ENCODE measurements around the gene SNRPD2. TPM values are rescaled to one million over a fixed set of nuclear protein-coding genes. Genes with fewer than 3 reads are reported as not detected.
"Not testable (repeated sequence)": the region's sequence is repeated elsewhere in the genome, so short reads cannot be mapped to it uniquely, and the experiment has no call there.

SNRPD2 gene
- 407 and 467 TPM in 2 replicates for total RNA-seq (2014; rRNA removed; shearing (Covaris generic))

- Histone ChIP-seq H3K36me3 (replicated peaks; ENCODE audit: control insufficient read depth, insufficient read depth, low read length) (peaks cover 29% of the 10 kb centered on the region), H3K4me3 (ENCODE audit: insufficient read depth, low read depth, low read length) (peak within 1 kb of the TSS; percentile 92), H3K27me3 (ENCODE audit: control insufficient read depth, insufficient read depth, low read length) (no peaks in the 10 kb centered on the region)
- peak; percentile 94 for DNase-seq
These were observed at the start of gene SNRPD2 for GRCh38 chr19:45691516-45692186. SNRPD2 (minus strand) TSS chr19:45691953; CDS start chr19:45691888, 65 bp downstream.

DNA sequence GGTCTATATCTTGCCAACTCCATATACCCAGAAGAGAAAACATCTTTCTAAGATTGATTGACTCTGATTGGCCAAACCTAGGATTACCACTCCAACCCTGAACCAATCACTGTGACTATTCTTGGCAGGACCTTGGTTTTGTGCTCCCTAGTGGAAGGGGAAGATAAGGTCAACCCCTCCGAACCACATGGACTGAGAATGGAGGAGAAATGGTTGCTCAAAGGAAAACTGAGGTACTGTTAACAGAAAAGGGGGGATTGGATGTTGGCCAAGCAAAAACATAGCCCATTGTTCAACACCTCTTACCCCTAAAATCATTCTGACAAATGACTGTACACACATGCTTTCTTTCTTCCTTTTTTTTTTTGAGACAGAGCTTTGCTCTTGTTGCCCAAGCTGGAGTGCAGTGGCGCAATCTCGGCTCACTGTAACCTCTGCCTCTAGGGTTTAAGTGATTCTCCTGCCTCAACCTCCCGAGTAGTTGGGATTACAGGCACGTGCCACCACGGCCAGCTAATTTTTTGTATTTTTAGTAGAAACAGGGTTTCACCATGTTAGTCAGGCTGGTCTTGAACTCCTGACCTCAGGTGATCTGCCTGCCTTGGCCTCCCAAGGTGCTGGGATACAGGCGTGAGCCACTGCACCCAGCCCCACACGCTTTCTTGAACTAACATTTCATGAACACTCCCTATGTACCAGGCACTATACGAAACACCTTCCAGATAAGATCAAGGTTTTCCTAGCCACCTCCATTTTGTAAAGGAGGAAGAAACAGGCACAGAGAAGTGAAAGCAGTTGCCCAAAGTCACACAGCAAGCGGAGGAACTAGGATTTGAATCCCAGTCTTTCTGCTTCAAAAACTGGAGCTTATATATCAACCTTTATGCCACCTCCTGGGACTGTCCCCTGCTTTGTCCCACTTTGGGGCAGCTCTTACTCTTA lies 48.0 kb upstream of the SNRPD2 start:
- Histone ChIP-seq H3K4me3 (ENCODE audit: insufficient read depth, low read depth, low read length) (no peak overlapping the region), H3K27me3 (ENCODE audit: control insufficient read depth, insufficient read depth, low read length) (no peaks in the 10 kb centered on the region), H3K36me3 (replicated peaks; ENCODE audit: control insufficient read depth, insufficient read depth, low read length) (no peaks in the 10 kb centered on the region)
- DNase-seq = peak; percentile 41

DNA sequence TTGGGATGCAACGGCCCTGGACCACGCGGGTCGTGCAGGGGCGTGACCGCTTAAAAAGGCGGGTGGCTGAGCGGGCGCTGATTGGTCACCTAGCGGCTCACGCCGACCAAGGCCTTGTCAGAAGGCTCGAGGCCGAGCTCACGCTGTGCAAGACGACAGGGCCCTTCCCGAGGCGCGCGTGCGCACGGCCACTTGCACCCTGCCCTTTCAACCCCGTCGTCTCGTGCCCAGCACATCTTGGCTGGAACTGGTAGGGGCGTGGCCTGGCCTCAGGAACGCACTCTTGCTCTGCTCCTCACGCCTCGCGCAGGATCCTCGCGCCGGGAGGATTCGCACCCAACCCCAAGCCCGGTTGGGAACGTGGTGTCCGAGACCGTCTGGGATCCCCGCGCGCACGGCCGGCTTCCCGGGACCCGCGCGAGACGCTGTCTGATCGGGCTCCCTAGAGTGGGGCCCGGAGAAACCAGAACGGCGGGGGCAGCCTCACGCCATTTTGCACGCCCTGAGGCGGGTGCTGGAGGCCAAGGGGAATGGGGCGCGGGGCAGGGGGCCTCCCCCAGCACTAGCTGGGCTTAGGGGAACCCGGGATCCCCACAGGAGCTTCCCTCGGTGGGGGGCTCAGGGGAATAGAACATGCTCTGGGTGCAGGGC lies 41.5 kb upstream of the SNRPD2 start, which contains the start of gene MEIOSIN:
Gene MEIOSIN, plus strand, starts transcription at position 280 of the 651 bp plus-strand sequence. CDS start 1,938 bp downstream, outside the sequence.
- H3K36me3 ChIP-seq (replicated peaks; ENCODE audit: control insufficient read depth, insufficient read depth, low read length) = no peaks in the 10 kb centered on the region
- H3K4me3 ChIP-seq (ENCODE audit: insufficient read depth, low read depth, low read length) = no peak within 1 kb of the TSS
- DNase-seq = peak; percentile 38
- no peaks in the 10 kb centered on the region for H3K27me3 ChIP-seq (ENCODE audit: control insufficient read depth, insufficient read depth, low read length)

DNA sequence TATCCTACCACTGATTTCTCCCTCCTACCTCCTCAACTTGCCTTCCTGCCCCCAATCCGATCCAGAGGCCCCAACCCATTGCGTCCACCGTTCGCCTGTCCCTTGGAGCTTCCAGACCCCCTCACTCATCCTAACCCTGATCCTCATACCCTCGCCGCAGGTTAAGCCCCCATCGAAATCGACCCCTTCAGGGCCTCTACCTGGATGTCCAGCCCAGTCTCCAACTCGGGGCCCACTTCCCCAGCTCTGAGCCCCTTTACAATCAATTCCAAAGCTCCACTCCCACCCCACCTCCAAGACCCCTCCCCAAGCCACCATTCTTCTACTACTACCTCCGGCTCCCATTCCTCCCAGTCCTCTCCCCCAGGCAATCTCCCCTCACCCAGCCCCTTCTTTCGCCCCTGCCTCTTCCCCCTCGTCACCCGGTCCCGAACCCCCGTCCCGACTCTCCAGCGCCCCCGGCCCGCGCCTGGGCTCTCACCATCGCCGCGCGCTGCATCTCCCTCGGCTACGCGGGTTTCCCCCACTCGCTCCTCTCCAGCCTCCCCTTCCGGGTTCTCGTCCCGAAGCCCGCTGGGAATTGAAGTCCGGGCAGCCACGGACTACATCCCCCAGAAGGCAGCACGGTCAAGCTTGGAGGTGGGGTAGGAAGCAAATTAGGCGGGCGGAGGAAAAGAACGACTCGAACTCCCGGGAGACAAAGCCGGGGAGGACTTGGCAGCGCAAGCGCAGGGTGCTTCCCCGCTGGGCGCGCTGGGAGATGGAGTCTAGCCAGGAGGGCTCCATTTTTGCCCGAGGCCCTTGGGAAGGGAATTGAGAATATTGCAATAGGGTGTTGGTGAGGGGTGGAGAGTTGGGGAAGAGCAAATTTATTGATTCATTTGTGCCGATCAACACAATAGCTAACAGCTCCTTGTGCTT lies 38.9 kb upstream of the SNRPD2 start, which contains the start of gene FBXO46:
Gene FBXO46, minus strand, starts transcription at position 529 of the 921 bp plus-strand sequence. CDS start 17,401 bp downstream, outside the sequence.
- H3K36me3 ChIP-seq (replicated peaks; ENCODE audit: control insufficient read depth, insufficient read depth, low read length) = no peaks in the 10 kb centered on the region
- no peaks in the 10 kb centered on the region for H3K27me3 ChIP-seq (ENCODE audit: control insufficient read depth, insufficient read depth, low read length)
- H3K4me3 ChIP-seq (ENCODE audit: insufficient read depth, low read depth, low read length) = peak within 1 kb of the TSS; percentile 66
- peak; percentile 97 for DNase-seq

DNA sequence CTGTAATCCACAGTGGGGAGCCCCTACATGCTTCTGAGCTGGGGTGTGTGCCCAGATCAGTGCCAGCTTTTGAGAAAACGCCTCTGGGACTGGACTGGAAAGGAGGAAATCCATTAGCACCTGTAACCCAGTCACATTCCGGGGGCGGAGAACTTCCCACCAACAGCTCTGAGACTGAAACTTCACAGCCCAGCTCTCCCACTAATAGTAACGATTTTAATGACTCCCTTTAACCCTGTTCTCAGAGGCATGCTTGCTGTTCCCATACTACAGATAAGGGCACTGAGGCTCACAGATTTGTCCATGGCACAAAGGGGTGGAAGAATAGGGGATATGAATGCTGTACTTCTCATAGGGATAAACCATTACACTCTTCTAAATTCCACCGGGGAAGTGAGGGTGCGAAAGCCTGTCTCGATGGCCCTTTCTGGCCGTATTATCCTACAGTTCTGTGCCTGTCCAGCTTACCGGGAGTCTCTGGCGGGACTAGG lies 38.1 kb upstream of the SNRPD2 start:
- DNase-seq = peak; percentile 50
- peak overlapping the region; percentile 66 for H3K4me3 ChIP-seq (ENCODE audit: insufficient read depth, low read depth, low read length)
- no peaks in the 10 kb centered on the region for H3K27me3 ChIP-seq (ENCODE audit: control insufficient read depth, insufficient read depth, low read length)

GRCh38 chr19:45728683-45729082 lies 36.9 kb upstream of the SNRPD2 start:
- not testable (repeated sequence) for DNase-seq; H3K27me3 ChIP-seq (ENCODE audit: control insufficient read depth, insufficient read depth, low read length); H3K36me3 ChIP-seq (replicated peaks; ENCODE audit: control insufficient read depth, insufficient read depth, low read length); H3K4me3 ChIP-seq (ENCODE audit: insufficient read depth, low read depth, low read length)

More for the DNA sequence above, 38.1 kb upstream of the SNRPD2 start:
- no peaks in the 10 kb centered on the region for H3K36me3 ChIP-seq (replicated peaks; ENCODE audit: control insufficient read depth, insufficient read depth, low read length)

GRCh38 chr19:45720065-45720464 lies 28.3 kb upstream of the SNRPD2 start:
- DNase-seq; H3K36me3 ChIP-seq (replicated peaks; ENCODE audit: control insufficient read depth, insufficient read depth, low read length); H3K27me3 ChIP-seq (ENCODE audit: control insufficient read depth, insufficient read depth, low read length); H3K4me3 ChIP-seq (ENCODE audit: insufficient read depth, low read depth, low read length): not testable (repeated sequence)

DNA sequence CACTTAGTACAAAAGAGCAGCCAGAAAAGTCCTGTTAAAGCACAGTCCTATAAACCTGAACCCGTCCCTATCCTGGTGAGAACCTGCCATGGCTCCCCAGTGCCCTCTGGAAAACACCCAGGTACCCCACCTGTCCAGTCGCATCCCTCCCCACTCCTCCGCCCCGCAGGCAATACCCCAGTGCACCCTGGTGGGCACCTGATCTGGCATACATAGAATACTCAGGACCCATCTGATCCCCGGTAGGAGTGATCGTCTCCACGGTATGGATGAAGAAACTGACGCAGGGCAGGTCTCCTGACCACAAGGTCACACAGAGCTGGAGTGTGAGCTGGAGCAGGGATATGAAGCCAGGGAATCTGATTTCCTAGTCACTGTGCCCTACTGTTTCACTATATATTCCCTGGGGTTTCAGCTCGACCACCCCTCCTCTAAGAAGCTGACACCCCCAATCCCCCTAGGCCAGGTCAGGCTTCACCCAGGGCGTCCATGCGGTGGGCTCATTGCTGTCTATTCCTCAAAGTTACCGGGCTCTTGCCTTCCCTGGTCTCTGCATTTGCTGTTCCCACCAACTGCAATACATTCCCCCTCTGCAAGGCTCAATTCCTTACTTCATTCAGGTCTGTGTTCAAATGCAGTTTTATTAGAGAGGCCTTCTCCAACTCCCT lies 26.4 kb upstream of the SNRPD2 start:
- DNase-seq = peak; percentile 62
- Histone ChIP-seq H3K36me3 (replicated peaks; ENCODE audit: control insufficient read depth, insufficient read depth, low read length) (0 out of 2 replicates have a peak, but pooled peaks cover 1% of the 10 kb centered on the region), H3K4me3 (ENCODE audit: insufficient read depth, low read depth, low read length) (peak overlapping the region; percentile 49), H3K27me3 (ENCODE audit: control insufficient read depth, insufficient read depth, low read length) (no peaks in the 10 kb centered on the region)

DNA sequence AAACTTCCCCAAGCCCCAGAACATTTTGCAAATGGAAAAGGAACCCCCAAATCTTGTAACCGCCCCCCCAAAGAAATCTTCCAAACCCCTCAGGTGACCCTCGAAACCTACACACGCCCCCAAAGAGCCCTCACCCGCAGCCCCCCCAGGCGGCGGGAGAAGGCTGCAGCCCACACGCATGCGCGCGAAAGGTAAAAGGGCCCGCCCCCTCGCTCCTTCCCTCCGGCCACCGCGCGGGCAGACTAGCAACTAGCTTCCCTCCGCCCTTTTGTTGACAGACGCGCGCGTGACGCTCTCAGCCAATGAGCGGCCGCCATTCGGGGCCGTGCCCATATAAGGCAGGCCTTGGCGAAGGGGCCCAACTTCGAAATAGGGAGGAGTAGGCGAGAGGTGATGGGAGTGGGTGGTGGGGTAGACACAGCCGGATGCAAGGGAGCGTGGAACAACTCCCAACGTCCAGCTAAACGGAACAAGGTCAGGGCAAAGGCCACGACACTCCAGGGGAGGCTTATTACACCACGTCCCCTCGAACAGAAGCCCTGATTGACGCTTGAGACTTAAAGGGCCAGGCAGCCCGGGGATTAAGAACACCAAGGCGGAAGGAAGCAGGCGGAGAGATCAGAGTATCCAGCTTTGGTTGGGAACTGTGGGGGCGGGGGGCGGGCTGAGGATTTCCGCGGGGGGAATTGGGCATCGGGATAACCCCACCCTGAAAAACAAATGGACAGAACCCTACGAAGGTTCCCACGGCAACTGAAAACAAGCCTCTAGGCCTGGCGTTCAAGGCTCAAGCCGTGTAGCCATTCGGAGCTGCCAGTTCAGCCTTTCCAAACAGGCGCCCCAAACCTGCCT lies 25.6 kb upstream of the SNRPD2 start:
- DNase-seq = peak; percentile 98
- no peaks in the 10 kb centered on the region for H3K27me3 ChIP-seq (ENCODE audit: control insufficient read depth, insufficient read depth, low read length)
- H3K36me3 ChIP-seq (replicated peaks; ENCODE audit: control insufficient read depth, insufficient read depth, low read length) = 0 out of 2 replicates have a peak, but pooled peaks cover 1% of the 10 kb centered on the region
- H3K4me3 ChIP-seq (ENCODE audit: insufficient read depth, low read depth, low read length) = peak overlapping the region; percentile 81

DNA sequence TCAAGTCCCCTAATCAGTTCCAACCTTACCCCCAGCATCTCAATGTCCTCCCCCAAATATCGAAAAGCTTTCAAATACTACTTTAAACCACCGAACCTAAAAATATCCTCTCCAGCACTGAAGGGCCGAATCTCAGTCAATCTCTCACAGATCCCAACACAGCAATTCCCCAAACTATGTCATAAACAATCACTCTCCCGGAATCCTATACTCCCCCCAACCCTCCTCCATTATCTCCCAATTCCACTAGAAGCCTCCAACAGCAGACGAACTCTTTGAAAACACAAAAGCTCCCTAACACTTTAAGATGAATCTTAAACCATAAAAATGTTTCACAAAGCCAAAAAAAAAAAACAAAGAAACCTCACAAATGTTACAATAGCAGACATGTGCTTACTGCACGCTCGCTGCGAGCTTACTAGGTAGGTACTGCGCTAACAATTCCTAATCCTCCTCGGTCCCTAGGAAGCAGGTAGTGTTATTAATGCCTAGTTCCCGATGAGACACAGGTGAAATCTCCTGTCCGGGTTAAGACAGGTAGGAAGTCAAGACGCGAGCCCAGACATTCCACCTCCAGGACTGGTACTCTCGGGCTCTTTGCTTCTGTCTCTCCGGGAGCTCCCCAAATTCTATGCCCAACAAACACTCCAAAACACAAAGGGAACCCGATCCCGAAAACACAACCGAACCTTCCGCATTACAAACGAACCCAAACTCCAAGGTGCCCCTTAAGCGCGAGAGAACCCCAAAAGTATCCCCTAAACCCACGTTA lies 24.8 kb upstream of the SNRPD2 start:
- no peaks in the 10 kb centered on the region for H3K27me3 ChIP-seq (ENCODE audit: control insufficient read depth, insufficient read depth, low read length)
- no peaks in the 10 kb centered on the region for H3K36me3 ChIP-seq (replicated peaks; ENCODE audit: control insufficient read depth, insufficient read depth, low read length)
- peak; percentile 72 for DNase-seq
- peak overlapping the region; percentile 81 for H3K4me3 ChIP-seq (ENCODE audit: insufficient read depth, low read depth, low read length)

DNA sequence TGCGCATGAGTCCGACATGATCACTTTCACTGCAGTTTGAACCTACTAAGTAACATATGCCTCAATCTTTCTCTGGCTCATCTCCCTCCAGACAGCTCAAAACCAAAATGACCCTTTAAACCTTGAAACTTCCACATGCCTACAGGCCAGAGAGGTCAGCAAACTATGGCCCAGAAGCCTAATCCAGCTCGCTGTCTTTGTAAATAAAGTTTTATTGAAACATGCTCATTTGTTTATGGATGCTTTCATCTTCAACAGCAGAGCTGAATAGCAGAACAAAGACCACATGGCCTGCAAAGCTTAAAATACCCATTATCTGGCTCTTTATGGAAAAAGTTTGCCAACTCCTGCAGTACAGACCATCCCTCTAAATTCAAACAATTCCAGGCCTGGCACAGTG lies 23.4 kb upstream of the SNRPD2 start:
- DNase-seq = no peak
- Histone ChIP-seq H3K36me3 (replicated peaks; ENCODE audit: control insufficient read depth, insufficient read depth, low read length) (no peaks in the 10 kb centered on the region), H3K4me3 (ENCODE audit: insufficient read depth, low read depth, low read length) (no peak overlapping the region), H3K27me3 (ENCODE audit: control insufficient read depth, insufficient read depth, low read length) (no peaks in the 10 kb centered on the region)

DNA sequence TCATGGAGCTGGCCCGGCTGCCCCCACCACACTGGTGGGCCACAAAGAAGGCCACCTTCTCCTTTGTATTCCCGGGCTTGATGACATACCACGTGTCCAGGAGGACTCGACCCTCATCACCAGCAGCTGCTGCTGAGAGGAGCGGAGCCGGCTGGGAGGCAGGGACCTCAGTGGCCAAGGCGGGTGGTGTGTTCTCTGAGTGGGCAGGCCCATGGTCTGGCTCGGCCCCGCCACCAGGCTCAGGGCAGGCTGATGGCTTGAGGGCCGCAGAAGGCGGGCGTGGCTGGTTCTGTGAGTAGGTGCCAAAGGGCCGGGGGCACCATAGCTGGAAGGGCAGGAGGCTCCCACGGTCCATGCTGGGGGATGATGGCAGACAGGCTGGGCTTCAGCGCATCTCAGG lies 21.4 kb upstream of the SNRPD2 start:
- Histone ChIP-seq H3K27me3 (ENCODE audit: control insufficient read depth, insufficient read depth, low read length) (no peaks in the 10 kb centered on the region), H3K36me3 (replicated peaks; ENCODE audit: control insufficient read depth, insufficient read depth, low read length) (no peaks in the 10 kb centered on the region), H3K4me3 (ENCODE audit: insufficient read depth, low read depth, low read length) (no peak overlapping the region)
- DNase-seq = no peak

Measured in H7 (cell line).